OCI-LY1 (cell line): ENCODE results near the gene DNLZ.

Experiments used
- H2AFZ ChIP-seq: fragments of 200-600 bp; sonication (generic), shearing (Covaris generic); 2 replicates; pipeline ENCODE4 v1.6.0; 2014; ENCODE audit warnings: antibody characterized with exemption, mild to moderate bottlenecking, low read length
- H3F3A ChIP-seq: fragments of 200-600 bp; sonication (generic), shearing (Covaris generic); 2 replicates; pipeline ENCODE4 v1.6.0; 2014; ENCODE audit warnings: mild to moderate bottlenecking, antibody characterized with exemption, low read length, moderate library complexity; ENCODE audit not compliant: insufficient read depth
- H3K27ac ChIP-seq: fragments of 200-600 bp; sonication (generic); 2 replicates; pipeline ENCODE4 v1.5.1; 2014; ENCODE audit warnings: low read length, mixed run types, mild to moderate bottlenecking, low read depth; ENCODE audit not compliant: poor library complexity, severe bottlenecking
- H3K27me3 ChIP-seq: fragments of 200-600 bp; sonication (generic); 2 replicates; pipeline ENCODE4 v1.6.0; 2014; ENCODE audit warnings: antibody characterized with exemption, mild to moderate bottlenecking, low read length, moderate library complexity; ENCODE audit not compliant: insufficient read depth
- H3K36me3 ChIP-seq: fragments of 200-600 bp; sonication (generic); 2 replicates; pipeline ENCODE4 v1.6.1; 2014; ENCODE audit warnings: mild to moderate bottlenecking, antibody characterized with exemption, low read length, moderate library complexity, mixed read lengths; ENCODE audit not compliant: insufficient read depth
- H3K4me1 ChIP-seq: fragments of 200-600 bp; sonication (generic); 2 replicates; pipeline ENCODE4 v1.5.1; 2014; ENCODE audit warnings: mild to moderate bottlenecking, low read length, moderate library complexity; ENCODE audit not compliant: insufficient read depth, severe bottlenecking
- H3K4me2 ChIP-seq: fragments of 200-600 bp; sonication (generic), shearing (Covaris generic); 2 replicates; pipeline ENCODE4 v1.6.1; 2014; ENCODE audit warnings: low read length
- H3K4me3 ChIP-seq: fragments of 200-600 bp; sonication (generic); 2 replicates; pipeline ENCODE4 v1.5.1; 2014; ENCODE audit warnings: low read length, low read depth, mild to moderate bottlenecking, mixed read lengths; ENCODE audit not compliant: poor library complexity, severe bottlenecking
- H3K79me2 ChIP-seq: fragments of 200-600 bp; shearing (Covaris generic); 2 replicates; pipeline ENCODE4 v1.6.1; 2016; ENCODE audit warnings: mixed run types, low read length, mixed read lengths; ENCODE audit not compliant: insufficient read depth
- H3K9ac ChIP-seq: fragments of 200-600 bp; sonication (generic), shearing (Covaris generic); 2 replicates; pipeline ENCODE4 v1.6.1; 2014; ENCODE audit warnings: mild to moderate bottlenecking, low read length, mixed read lengths
- H3K9me2 ChIP-seq: fragments of 200-600 bp; sonication (generic), shearing (Covaris generic); 2 replicates; pipeline ENCODE4 v1.6.1; 2014; ENCODE audit warnings: low read depth, mild to moderate bottlenecking, low read length, mixed read lengths
- H3K9me3 ChIP-seq: fragments of 200-600 bp; shearing (Covaris generic); 2 replicates; pipeline ENCODE4 v1.6.1; 2014; ENCODE audit warnings: low read length, mixed read lengths
- H4K20me1 ChIP-seq: fragments of 200-600 bp; sonication (generic), shearing (Covaris generic); 2 replicates; pipeline ENCODE4 v1.6.0; 2016; ENCODE audit warnings: mild to moderate bottlenecking, low read length; ENCODE audit not compliant: insufficient read depth
- CTCF ChIP-seq: fragments of 200-600 bp; sonication (generic), shearing (Covaris generic); IDR thresholded peaks from 2 replicates; pipeline ENCODE4 v1.5.1; 2017; ENCODE audit warnings: mild to moderate bottlenecking, antibody characterized with exemption, low read length, moderate library complexity, mixed read lengths
- EZH2 ChIP-seq: fragments of 200-600 bp; sonication (generic), shearing (Covaris generic); IDR thresholded peaks from 2 replicates; pipeline ENCODE4 v1.8.0; 2017; ENCODE audit warnings: borderline replicate concordance, mixed run types, mild to moderate bottlenecking, antibody characterized with exemption, low read length, moderate library complexity, mixed read lengths

The DNLZ gene

GRCh38 chr9:136354592-136355085 lies 8.9 kb downstream of the DNLZ start:
- no peak overlapping the region for H3K4me2 ChIP-seq
- no peaks in the 10 kb centered on the region for H3K9me3 ChIP-seq
- TF ChIP-seq CTCF, result no peak
- TF ChIP-seq EZH2, result no peak
- no peak overlapping the region for H3K27ac ChIP-seq
- no peaks in the 10 kb centered on the region for H3F3A ChIP-seq
- no peak overlapping the region for H3K9ac ChIP-seq
- H3K27me3 ChIP-seq, result peaks cover 17% of the 10 kb centered on the region; the same call in 1 of the 2 replicates
- no peaks in the 10 kb centered on the region for H3K4me1 ChIP-seq
- no peaks in the 10 kb centered on the region for H3K79me2 ChIP-seq
- no peaks in the 10 kb centered on the region for H4K20me1 ChIP-seq
- H3K4me3 ChIP-seq, result no peak overlapping the region
- H3K36me3 ChIP-seq, result no peaks in the 10 kb centered on the region
- no peaks in the 10 kb centered on the region for H3K9me2 ChIP-seq
- H2AFZ ChIP-seq, result no peak overlapping the region

- Histone ChIP-seq H4K20me1 (no peaks in the 10 kb centered on the region), H3K9ac (no peak overlapping the region), H3K4me2 (no peak overlapping the region), H3K27ac (no peak overlapping the region), H3K4me1 (no peaks in the 10 kb centered on the region), H3K4me3 (no peak overlapping the region), H3K36me3 (no peaks in the 10 kb centered on the region), H3K9me3 (no peaks in the 10 kb centered on the region), H2AFZ (no peak overlapping the region), H3K9me2 (no peaks in the 10 kb centered on the region), H3K79me2 (no peaks in the 10 kb centered on the region), H3K27me3 (peaks cover 19% of the 10 kb centered on the region; the same call in 1 of the 2 replicates), H3F3A (no peaks in the 10 kb centered on the region)
- TF ChIP-seq CTCF, result no peak
- TF ChIP-seq EZH2, result no peak
Measured at GRCh38 chr9:136353757-136354488, 9.6 kb downstream of the DNLZ start.

GRCh38 chr9:136353088-136353487 lies 10.5 kb downstream of the DNLZ start:
- Histone ChIP-seq H3K9ac (no peak overlapping the region), H3K9me2 (no peaks in the 10 kb centered on the region), H3K4me1 (no peaks in the 10 kb centered on the region), H3K4me2 (no peak overlapping the region), H3K36me3 (no peaks in the 10 kb centered on the region), H4K20me1 (no peaks in the 10 kb centered on the region), H3K4me3 (no peak overlapping the region), H3K79me2 (no peaks in the 10 kb centered on the region), H3K9me3 (no peaks in the 10 kb centered on the region), H3F3A (no peaks in the 10 kb centered on the region), H3K27ac (no peak overlapping the region), H2AFZ (no peak overlapping the region), H3K27me3 (peaks cover 19% of the 10 kb centered on the region; the same call in 1 of the 2 replicates)
- TF ChIP-seq CTCF (no peak), EZH2 (no peak)
